ENCODE measurements around the gene NHP2.

DNA sequence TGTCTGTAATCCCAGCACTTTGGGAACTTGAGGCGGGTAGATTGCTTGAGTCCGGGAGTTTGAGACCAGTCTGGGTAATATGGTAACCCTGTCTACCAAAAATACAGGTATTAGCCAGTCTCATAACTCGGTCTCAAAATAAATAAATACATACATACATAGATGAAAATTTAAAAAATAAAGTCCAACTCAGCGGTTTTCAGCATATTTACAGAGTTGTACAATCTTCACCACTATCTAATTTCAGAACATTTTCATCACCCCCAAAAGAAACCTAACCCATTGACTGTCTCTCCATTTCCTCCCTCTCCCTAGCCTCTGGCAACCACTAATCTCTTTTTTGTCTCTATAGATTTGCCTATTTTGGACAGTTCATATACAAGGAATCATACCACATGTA is 12.1 kb downstream of the NHP2 start:
- TF ChIP-seq TAF1 (IDR thresholded peaks at IDR 0.05; ENCODE audit: borderline replicate concordance, low read depth, low read length), result no peak
- no peak for TF ChIP-seq POLR2AphosphoS5 (IDR thresholded peaks at IDR 0.05; ENCODE audit: low read depth, low read length)

All from GM12892 (cell line).